Liver (tissue), 3 donors: ENCODE results near the gene SGO2.

Source experiments
- CTCF ChIP-seq: fragments of 150-350 bp; IDR thresholded peaks from 2 replicates; pipeline ENCODE4 v1.5.1; 2017; ENCODE audit warnings: improper control_type of control experiment, low read depth, low read length; ENCODE audit not compliant: missing input control
- EGR1 ChIP-seq, 2 donors: IDR thresholded peaks; 2 replicates each; pipeline ENCODE4 v1.6.1; 2016 to 2018; ENCODE audit warnings: antibody characterized with exemption in 2 of 2, low read depth in 2 of 2
- FOXA1 ChIP-seq: IDR thresholded peaks from 2 replicates; pipeline ENCODE4 v1.6.1; 2016; ENCODE audit warnings: antibody characterized with exemption
- FOXA2 ChIP-seq: IDR thresholded peaks from 2 replicates; pipeline ENCODE4 v1.6.1; 2016; ENCODE audit warnings: antibody characterized with exemption
- RAD21 ChIP-seq, 2 donors: IDR thresholded peaks; 2 replicates each; pipeline ENCODE4 v1.6.1; 2016; ENCODE audit warnings: antibody characterized with exemption in 2 of 2, mild to moderate bottlenecking in 2 of 2
- YY1 ChIP-seq: IDR thresholded peaks from 2 replicates; pipeline ENCODE4 v1.6.1; 2016; ENCODE audit warnings: antibody characterized with exemption, mild to moderate bottlenecking
- ZBTB33 ChIP-seq: IDR thresholded peaks from 2 replicates; pipeline ENCODE4 v1.6.1; 2016; ENCODE audit warnings: antibody characterized with exemption
- donor health status: healthy.
- donor health status: healthy.

GRCh38 chr2:200618054-200618419 is 92.0 kb downstream of the SGO2 start:
- no peak for TF ChIP-seq ZBTB33
- no peak for TF ChIP-seq CTCF
- no peak for TF ChIP-seq RAD21 (IDR thresholded peaks at IDR 0.05)
- TF ChIP-seq YY1 = no peak
- no peak for TF ChIP-seq FOXA1
- no peak for TF ChIP-seq FOXA2
- TF ChIP-seq EGR1 (IDR thresholded peaks at IDR 0.05; ENCODE audit: low read depth in 2 of 2) = no peak
